Smooth muscle cell (in vitro differentiated cells): ENCODE data around the gene SNX25. TPM values are rescaled to one million over a fixed set of nuclear protein-coding genes. Genes with fewer than 3 reads are reported as not detected.

Experiments used
- DNase-seq: peaks from one replicate; lab custom pipeline; 2025; ENCODE audit not compliant: unreplicated experiment; lab: John Stamatoyannopoulos, UW
- H2AFZ ChIP-seq: fragments of 200-600 bp; sonication (generic); 2 replicates; pipeline ENCODE4 v1.6.0; 2016; ENCODE audit warnings: antibody characterized with exemption, low read depth, mild to moderate bottlenecking
- H3F3A ChIP-seq: fragments of 200-600 bp; sonication (generic); 2 replicates; pipeline ENCODE4 v1.6.0; 2017; ENCODE audit warnings: antibody characterized with exemption, low read depth
- H3K27ac ChIP-seq: fragments of 200-600 bp; sonication (generic); 2 replicates; pipeline ENCODE4 v1.5.1; 2016; ENCODE audit warnings: low read depth, mild to moderate bottlenecking
- H3K27me3 ChIP-seq: fragments of 200-600 bp; sonication (generic); 2 replicates; pipeline ENCODE4 v1.6.1; 2016; ENCODE audit warnings: low read depth, mild to moderate bottlenecking
- H3K36me3 ChIP-seq: fragments of 200-600 bp; sonication (generic); 2 replicates; pipeline ENCODE4 v1.5.1; 2016; ENCODE audit warnings: low read depth
- H3K4me1 ChIP-seq: fragments of 200-600 bp; sonication (generic); 2 replicates; pipeline ENCODE4 v1.5.1; 2016; ENCODE audit warnings: low read depth
- H3K4me2 ChIP-seq: fragments of 200-600 bp; sonication (generic); 2 replicates; pipeline ENCODE4 v1.6.0; 2016; ENCODE audit warnings: mild to moderate bottlenecking
- H3K4me3 ChIP-seq: fragments of 200-600 bp; sonication (generic); 2 replicates; pipeline ENCODE4 v1.5.1; 2016; ENCODE audit warnings: mild to moderate bottlenecking
- H3K79me2 ChIP-seq: fragments of 200-600 bp; sonication (generic); 2 replicates; pipeline ENCODE4 v1.6.0; 2016; ENCODE audit warnings: low read depth, mild to moderate bottlenecking
- H3K9ac ChIP-seq: fragments of 200-600 bp; sonication (generic); 2 replicates; pipeline ENCODE4 v1.6.0; 2016; ENCODE audit warnings: low read depth
- H3K9me3 ChIP-seq: fragments of 200-600 bp; sonication (generic); replicated peaks from 2 replicates; pipeline ENCODE4 v1.5.1; 2016; ENCODE audit warnings: low read depth
- H4K20me1 ChIP-seq: fragments of 200-600 bp; sonication (generic); 2 replicates; pipeline ENCODE4 v1.6.0; 2016; ENCODE audit warnings: low read depth
- WGBS: methylation state at CpG from one replicate; pipeline ENCODE4 v1.1.7; 2016; ENCODE audit warnings: low lambda C conversion rate; 5-methylcytosine and 5-hydroxymethylcytosine counted together
- polyA plus RNA-seq: library from polyadenylated mRNA; unstranded; fragments of >200 nt; fragmentation: Nextera tagmentation; extraction: Ambion mirVana; gene quantifications from 2 replicates; pipeline ENCODE4 v1.2.1, GENCODE V29; 2016
- total RNA-seq: library from RNA; depleted of rRNA; stranded (reverse); fragments of >200 nt; gene quantifications from 2 replicates; pipeline ENCODE4 v1.2.3, GENCODE V29; 2014
- TF ChIP-seq, protein P1 (sequence below): fragments of 200-600 bp; sonication (generic); IDR thresholded peaks from 2 replicates; pipeline ENCODE4 v1.5.1; 2017; ENCODE audit warnings: borderline replicate concordance, mild to moderate bottlenecking, antibody characterized with exemption; ENCODE audit not compliant: insufficient read depth, poor library complexity, severe bottlenecking

SNX25 gene
- total and polyA plus RNA-seq, 2 experiments from 2014 or later, result 12.3 to 23.6 TPM

DNA sequence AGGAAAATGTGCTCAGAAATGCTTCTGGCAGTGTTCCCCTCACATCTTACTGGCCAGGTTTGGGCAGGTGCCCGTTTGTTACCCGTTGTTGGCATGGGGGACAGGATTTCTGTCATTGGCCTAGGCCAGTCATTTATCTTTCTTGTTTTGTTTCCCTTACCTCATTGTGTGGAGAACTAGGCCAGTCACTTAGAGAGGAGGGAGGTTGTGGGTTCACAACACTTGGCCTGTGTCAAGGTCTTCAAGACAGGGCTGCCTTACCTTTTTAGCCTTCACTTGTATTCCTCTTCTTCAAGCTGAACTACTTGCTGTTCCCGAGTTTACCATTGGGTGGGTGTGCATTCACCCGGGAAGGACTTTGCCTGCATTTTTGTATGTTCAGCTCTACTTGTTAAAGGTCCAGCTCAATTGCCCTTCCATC is 17.7 kb downstream of the SNX25 start:
- WGBS, result 76% methylated on average over 4 of the region's 4 CpGs
- Histone ChIP-seq H3K9me3 (no peaks in the 10 kb centered on the region), H3K27ac (no peak overlapping the region), H3K4me3 (no peak overlapping the region), H3K79me2 (peaks cover 63% of the 10 kb centered on the region), H3K9ac (no peak overlapping the region), H3K4me1 (no peaks in the 10 kb centered on the region), H2AFZ (no peak overlapping the region), H3K27me3 (no peaks in the 10 kb centered on the region), H3K36me3 (no peaks in the 10 kb centered on the region), H3F3A (no peaks in the 10 kb centered on the region), H4K20me1 (peaks cover 61% of the 10 kb centered on the region), H3K4me2 (no peak overlapping the region)
- no peak for DNase-seq
- TF ChIP-seq, protein P1, sequence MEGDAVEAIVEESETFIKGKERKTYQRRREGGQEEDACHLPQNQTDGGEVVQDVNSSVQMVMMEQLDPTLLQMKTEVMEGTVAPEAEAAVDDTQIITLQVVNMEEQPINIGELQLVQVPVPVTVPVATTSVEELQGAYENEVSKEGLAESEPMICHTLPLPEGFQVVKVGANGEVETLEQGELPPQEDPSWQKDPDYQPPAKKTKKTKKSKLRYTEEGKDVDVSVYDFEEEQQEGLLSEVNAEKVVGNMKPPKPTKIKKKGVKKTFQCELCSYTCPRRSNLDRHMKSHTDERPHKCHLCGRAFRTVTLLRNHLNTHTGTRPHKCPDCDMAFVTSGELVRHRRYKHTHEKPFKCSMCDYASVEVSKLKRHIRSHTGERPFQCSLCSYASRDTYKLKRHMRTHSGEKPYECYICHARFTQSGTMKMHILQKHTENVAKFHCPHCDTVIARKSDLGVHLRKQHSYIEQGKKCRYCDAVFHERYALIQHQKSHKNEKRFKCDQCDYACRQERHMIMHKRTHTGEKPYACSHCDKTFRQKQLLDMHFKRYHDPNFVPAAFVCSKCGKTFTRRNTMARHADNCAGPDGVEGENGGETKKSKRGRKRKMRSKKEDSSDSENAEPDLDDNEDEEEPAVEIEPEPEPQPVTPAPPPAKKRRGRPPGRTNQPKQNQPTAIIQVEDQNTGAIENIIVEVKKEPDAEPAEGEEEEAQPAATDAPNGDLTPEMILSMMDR, result no peak

DNA sequence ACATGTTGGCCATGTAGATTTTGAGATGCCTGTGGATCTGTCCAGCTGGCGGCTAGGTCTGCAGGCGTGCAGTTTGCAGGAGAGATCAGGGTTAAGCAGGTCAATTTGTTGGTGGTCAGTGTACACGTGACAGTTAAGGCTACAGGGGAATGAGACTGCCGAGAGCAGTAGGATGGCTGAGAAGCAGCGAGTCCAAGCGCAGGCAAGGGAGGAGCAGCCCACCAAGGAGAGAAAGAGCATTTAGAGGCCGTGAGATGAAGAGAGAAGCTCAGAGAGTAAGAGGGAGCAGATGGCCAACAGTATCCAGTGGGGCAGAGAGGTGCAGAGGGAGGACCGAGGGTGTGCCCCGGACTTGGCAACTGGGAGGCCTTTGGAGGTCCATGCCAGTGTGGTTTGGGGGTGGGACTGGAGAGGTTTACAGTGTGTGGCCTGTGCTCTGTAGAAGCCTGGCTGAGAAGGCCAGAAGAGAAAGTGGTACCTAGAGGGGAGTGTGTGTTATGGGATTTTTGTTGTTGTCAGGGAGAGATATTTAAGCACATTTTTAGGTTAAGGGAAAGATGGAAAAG is 18.4 kb downstream of the SNX25 start:
- H3K9ac ChIP-seq, result no peak overlapping the region
- no peak overlapping the region for H2AFZ ChIP-seq
- peaks cover 64% of the 10 kb centered on the region for H3K79me2 ChIP-seq
- no peak overlapping the region for H3K4me2 ChIP-seq
- H3K27me3 ChIP-seq, result no peaks in the 10 kb centered on the region
- H3K36me3 ChIP-seq, result no peaks in the 10 kb centered on the region
- no peak overlapping the region for H3K4me3 ChIP-seq
- H3K27ac ChIP-seq, result no peak overlapping the region
- no peak for DNase-seq
- TF ChIP-seq, protein P1, result no peak
- H4K20me1 ChIP-seq, result peaks cover 66% of the 10 kb centered on the region
- no peaks in the 10 kb centered on the region for H3K9me3 ChIP-seq
- H3F3A ChIP-seq, result no peaks in the 10 kb centered on the region
- no peaks in the 10 kb centered on the region for H3K4me1 ChIP-seq
- 91% methylated on average over 9 of the region's 9 CpGs for WGBS

DNA sequence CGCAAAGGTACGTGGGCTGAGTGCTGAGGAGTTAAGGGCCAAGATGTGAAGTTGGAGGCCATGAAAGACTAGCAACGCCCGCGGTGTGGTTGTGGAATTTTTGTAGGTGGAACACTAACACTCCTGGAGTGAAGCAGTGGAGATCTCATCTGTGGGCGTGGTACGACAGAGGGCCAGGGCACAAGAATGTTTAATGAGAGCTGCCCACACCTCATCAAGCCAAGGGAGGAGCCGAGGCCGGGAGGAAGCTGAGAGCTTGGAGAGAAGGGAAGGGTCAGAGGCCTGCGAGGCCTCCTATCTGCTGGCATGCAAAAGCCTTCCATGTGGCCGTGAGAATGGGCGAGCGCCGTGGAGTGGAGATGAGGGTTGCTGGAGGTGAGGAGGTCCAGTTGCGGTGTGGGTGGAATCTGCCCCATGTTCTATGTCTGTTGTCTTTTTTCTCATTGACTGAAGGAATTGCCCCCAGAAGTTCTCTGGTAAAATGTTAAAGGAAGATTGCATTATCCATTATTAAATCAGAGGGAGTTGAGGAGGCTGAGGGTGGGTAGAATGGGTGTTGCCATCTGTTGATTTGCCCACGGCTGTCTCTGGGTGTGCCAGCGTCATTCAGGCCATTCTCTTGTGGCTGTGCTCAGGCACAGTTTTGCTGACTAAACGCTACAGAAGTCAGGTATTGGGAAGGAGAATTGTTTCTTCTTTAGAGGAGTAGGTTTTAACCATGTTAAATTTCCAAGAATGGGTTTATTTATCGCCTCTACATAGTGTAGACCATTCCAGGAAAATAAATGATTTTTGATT is 19.8 kb downstream of the SNX25 start:
- Histone ChIP-seq H3K27ac (no peak overlapping the region), H3K4me3 (no peak overlapping the region), H2AFZ (no peak overlapping the region), H3K4me1 (no peaks in the 10 kb centered on the region), H3K4me2 (no peak overlapping the region), H3K9ac (no peak overlapping the region), H4K20me1 (peaks cover 62% of the 10 kb centered on the region), H3K79me2 (peaks cover 63% of the 10 kb centered on the region), H3K36me3 (no peaks in the 10 kb centered on the region), H3K9me3 (no peaks in the 10 kb centered on the region), H3K27me3 (no peaks in the 10 kb centered on the region), H3F3A (no peaks in the 10 kb centered on the region)
- 88% methylated on average over 19 of the region's 19 CpGs for WGBS
- no peak for DNase-seq
- TF ChIP-seq, protein P1, result no peak
